ENCODE data around the gene NTM.

Gene NTM

DNA sequence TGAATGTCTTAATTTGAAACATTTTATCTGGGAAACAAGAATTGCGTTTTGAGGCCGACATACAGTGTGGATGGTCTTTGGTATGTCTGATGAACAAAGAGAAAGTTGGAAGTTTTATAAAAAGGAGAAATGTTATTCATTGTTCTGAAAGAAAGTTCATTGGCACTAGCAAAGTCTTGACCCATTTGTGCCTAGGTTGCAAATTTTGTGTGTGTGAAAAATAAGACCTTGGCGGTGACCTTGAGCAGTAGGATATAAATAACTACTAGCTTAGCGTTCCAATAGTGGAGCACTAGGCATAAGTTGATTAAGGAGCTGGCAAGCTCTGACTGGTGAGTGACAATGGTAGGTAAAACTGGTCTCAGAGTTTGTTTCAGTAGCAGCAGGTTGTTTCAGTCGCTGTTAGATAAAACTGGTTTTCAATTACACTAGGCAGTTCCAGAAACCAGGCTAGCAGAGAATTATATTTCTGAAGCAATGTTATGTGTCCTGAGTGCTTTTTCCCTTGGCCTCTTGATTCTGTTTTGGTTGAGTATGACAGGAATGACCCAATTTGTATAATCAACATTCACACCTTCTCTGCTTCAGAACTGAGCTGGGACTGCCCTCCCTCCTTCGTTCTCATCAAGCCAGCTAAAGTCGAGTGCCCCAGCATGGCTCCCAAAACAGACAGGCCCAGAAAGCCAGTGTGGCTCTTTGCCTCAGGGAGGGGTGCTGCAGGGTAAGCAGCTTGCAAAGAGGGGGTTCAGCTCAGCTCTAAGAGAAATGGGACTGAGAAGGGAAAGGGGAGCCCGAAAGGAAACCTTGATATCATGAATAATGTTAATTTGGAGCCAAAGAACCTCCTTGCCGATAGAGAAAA lies 85.7 kb downstream of the NTM start:
- H3K4me1 Mint-ChIP-seq (ENCODE audit: low read depth), result no peaks in the 10 kb centered on the region
- no peaks in the 10 kb centered on the region for H3K9me3 Mint-ChIP-seq
- H3K27ac Mint-ChIP-seq, result no peak overlapping the region
- peaks cover 5% of the 10 kb centered on the region for H3K27me3 Mint-ChIP-seq
- no peak overlapping the region for H3K4me3 Mint-ChIP-seq
- no peaks in the 10 kb centered on the region for H3K36me3 Mint-ChIP-seq (ENCODE audit: low read depth)

DNA sequence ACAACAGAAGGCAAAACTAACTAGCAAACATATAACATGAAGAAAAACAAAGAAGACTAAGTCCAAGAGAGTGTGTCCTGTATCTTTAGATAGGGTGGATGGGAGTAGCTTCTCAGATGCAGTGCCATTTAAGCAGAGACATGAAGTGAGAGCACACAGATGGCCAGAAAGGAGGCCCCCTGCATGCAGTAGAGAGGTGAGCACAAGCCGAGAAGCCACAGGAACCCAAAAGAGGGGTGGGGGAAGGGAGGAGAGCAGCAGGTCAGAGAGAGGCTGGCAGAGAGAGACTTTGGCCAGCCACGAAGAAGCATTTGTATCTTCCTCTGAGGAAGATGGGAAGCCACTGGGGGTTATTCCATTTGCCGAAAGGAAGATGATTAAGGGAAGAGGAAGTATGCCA lies 86.7 kb downstream of the NTM start:
- Mint-ChIP-seq H3K4me3 (no peak overlapping the region), H3K27ac (no peak overlapping the region), H3K27me3 (no peaks in the 10 kb centered on the region), H3K4me1 (ENCODE audit: low read depth) (no peaks in the 10 kb centered on the region), H3K9me3 (no peaks in the 10 kb centered on the region), H3K36me3 (ENCODE audit: low read depth) (no peaks in the 10 kb centered on the region)

DNA sequence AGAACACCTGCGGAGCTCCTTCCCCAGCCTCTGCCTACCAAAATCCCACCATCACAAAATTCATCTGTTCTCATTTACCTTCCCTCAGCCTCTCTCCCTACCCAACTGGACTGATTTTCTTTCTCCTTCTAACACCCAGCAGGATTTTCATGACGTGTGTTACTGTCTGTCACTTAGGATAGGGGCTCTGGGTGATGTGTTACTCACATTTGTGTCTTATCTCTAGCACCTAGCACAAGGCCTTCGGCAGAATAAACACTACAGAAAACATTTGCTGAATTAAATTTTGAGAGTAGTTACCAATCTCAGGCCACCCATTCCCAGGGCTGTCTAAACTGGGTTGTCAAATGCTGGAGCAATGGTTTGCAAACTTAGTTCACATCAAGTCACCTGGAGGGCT lies 88.0 kb downstream of the NTM start:
- Mint-ChIP-seq H3K4me1 (ENCODE audit: low read depth) (no peaks in the 10 kb centered on the region), H3K27me3 (no peaks in the 10 kb centered on the region), H3K9me3 (no peaks in the 10 kb centered on the region), H3K27ac (no peak overlapping the region), H3K4me3 (no peak overlapping the region), H3K36me3 (ENCODE audit: low read depth) (no peaks in the 10 kb centered on the region)

DNA sequence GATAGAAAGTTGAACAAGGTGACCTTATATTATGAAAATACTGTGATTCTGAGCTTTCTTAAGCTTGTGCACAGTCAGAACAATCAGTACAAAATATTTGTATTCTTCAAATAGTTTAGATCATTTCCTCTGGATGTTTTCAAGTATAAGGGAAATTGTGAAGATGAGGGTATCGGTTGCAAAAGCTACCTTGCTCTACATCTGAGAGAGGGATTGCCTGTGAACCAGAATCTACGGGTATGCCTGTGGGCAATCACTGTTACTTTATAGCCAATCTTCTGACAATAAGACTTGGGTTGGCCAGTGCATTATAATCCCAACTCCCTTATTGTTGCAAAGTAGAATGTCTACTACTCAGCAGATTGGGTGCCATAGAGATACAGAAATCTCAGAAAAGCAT lies 90.5 kb downstream of the NTM start:
- Mint-ChIP-seq H3K36me3 (ENCODE audit: low read depth) (no peaks in the 10 kb centered on the region), H3K4me1 (ENCODE audit: low read depth) (no peaks in the 10 kb centered on the region), H3K27ac (no peak overlapping the region), H3K4me3 (no peak overlapping the region), H3K9me3 (no peaks in the 10 kb centered on the region), H3K27me3 (peaks cover 13% of the 10 kb centered on the region)

DNA sequence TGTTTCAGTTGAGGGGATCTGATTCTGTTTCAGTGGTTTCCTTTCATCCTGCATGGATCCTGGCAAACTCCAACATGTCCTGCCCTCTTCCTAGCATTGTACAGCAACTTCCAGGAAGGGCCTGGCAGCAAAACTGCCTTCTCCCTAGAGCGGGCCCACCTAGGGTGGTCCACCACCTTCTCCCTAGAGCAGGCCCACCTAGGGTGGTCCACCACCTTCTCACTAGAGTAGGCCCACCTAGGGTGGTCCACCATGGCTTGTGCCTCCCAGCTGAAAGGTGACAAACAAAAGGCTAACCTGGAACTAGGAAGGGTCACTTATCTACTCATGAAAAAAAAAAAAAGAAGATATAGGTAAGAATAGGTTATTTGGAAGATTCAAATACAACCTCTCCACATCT lies 92.2 kb downstream of the NTM start:
- H3K27ac Mint-ChIP-seq, result no peak overlapping the region
- H3K27me3 Mint-ChIP-seq, result peaks cover 13% of the 10 kb centered on the region
- no peak overlapping the region for H3K4me3 Mint-ChIP-seq
- H3K36me3 Mint-ChIP-seq (ENCODE audit: low read depth), result no peaks in the 10 kb centered on the region
- H3K4me1 Mint-ChIP-seq (ENCODE audit: low read depth), result no peaks in the 10 kb centered on the region
- H3K9me3 Mint-ChIP-seq, result no peaks in the 10 kb centered on the region

GRCh38 chr11:131463162-131463561 lies 92.7 kb downstream of the NTM start:
- H3K27me3 Mint-ChIP-seq, result peaks cover 13% of the 10 kb centered on the region
- no peak overlapping the region for H3K4me3 Mint-ChIP-seq
- H3K36me3 Mint-ChIP-seq (ENCODE audit: low read depth), result no peaks in the 10 kb centered on the region
- H3K27ac Mint-ChIP-seq, result no peak overlapping the region
- no peaks in the 10 kb centered on the region for H3K4me1 Mint-ChIP-seq (ENCODE audit: low read depth)
- H3K9me3 Mint-ChIP-seq, result no peaks in the 10 kb centered on the region

GRCh38 chr11:131463649-131464425 lies 93.4 kb downstream of the NTM start:
- no peak overlapping the region for H3K4me3 Mint-ChIP-seq
- H3K4me1 Mint-ChIP-seq (ENCODE audit: low read depth), result no peaks in the 10 kb centered on the region
- H3K9me3 Mint-ChIP-seq, result no peaks in the 10 kb centered on the region
- H3K36me3 Mint-ChIP-seq (ENCODE audit: low read depth), result no peaks in the 10 kb centered on the region
- H3K27ac Mint-ChIP-seq, result no peak overlapping the region
- peaks cover 13% of the 10 kb centered on the region for H3K27me3 Mint-ChIP-seq

- Mint-ChIP-seq H3K4me1 (ENCODE audit: low read depth) (no peaks in the 10 kb centered on the region), H3K4me3 (no peak overlapping the region), H3K27ac (no peak overlapping the region), H3K27me3 (peaks cover 13% of the 10 kb centered on the region), H3K36me3 (ENCODE audit: low read depth) (no peaks in the 10 kb centered on the region), H3K9me3 (no peaks in the 10 kb centered on the region)
These were observed 94.0 kb downstream of the NTM start for GRCh38 chr11:131464461-131464860.

- Mint-ChIP-seq H3K9me3 (no peaks in the 10 kb centered on the region), H3K27me3 (peaks cover 13% of the 10 kb centered on the region), H3K4me1 (ENCODE audit: low read depth) (no peaks in the 10 kb centered on the region), H3K27ac (no peak overlapping the region), H3K4me3 (no peak overlapping the region), H3K36me3 (ENCODE audit: low read depth) (no peaks in the 10 kb centered on the region)
These were observed 94.6 kb downstream of the NTM start for GRCh38 chr11:131465039-131465438.

- H3K9me3 Mint-ChIP-seq, result no peaks in the 10 kb centered on the region
- no peak overlapping the region for H3K4me3 Mint-ChIP-seq
- H3K36me3 Mint-ChIP-seq (ENCODE audit: low read depth), result no peaks in the 10 kb centered on the region
- H3K27me3 Mint-ChIP-seq, result peaks cover 13% of the 10 kb centered on the region
- H3K27ac Mint-ChIP-seq, result no peak overlapping the region
- no peaks in the 10 kb centered on the region for H3K4me1 Mint-ChIP-seq (ENCODE audit: low read depth)
These were observed 95.3 kb downstream of the NTM start for GRCh38 chr11:131465746-131466145.

- H3K27me3 Mint-ChIP-seq, result peaks cover 13% of the 10 kb centered on the region
- H3K27ac Mint-ChIP-seq, result no peak overlapping the region
- no peaks in the 10 kb centered on the region for H3K36me3 Mint-ChIP-seq (ENCODE audit: low read depth)
- peaks cover 3% of the 10 kb centered on the region for H3K9me3 Mint-ChIP-seq
- no peak overlapping the region for H3K4me3 Mint-ChIP-seq
- H3K4me1 Mint-ChIP-seq (ENCODE audit: low read depth), result no peaks in the 10 kb centered on the region
These were observed 97.4 kb downstream of the NTM start for GRCh38 chr11:131467645-131468394.

- no peaks in the 10 kb centered on the region for H3K4me1 Mint-ChIP-seq (ENCODE audit: low read depth)
- H3K9me3 Mint-ChIP-seq, result peaks cover 3% of the 10 kb centered on the region
- no peaks in the 10 kb centered on the region for H3K36me3 Mint-ChIP-seq (ENCODE audit: low read depth)
- no peak overlapping the region for H3K27ac Mint-ChIP-seq
- no peak overlapping the region for H3K4me3 Mint-ChIP-seq
- peaks cover 12% of the 10 kb centered on the region for H3K27me3 Mint-ChIP-seq
These were observed 98.2 kb downstream of the NTM start for GRCh38 chr11:131468565-131468964.

- no peaks in the 10 kb centered on the region for H3K27me3 Mint-ChIP-seq
- no peak overlapping the region for H3K27ac Mint-ChIP-seq
- H3K4me3 Mint-ChIP-seq, result no peak overlapping the region
- H3K9me3 Mint-ChIP-seq, result peaks cover 10% of the 10 kb centered on the region
- H3K36me3 Mint-ChIP-seq (ENCODE audit: low read depth), result no peaks in the 10 kb centered on the region
- no peaks in the 10 kb centered on the region for H3K4me1 Mint-ChIP-seq (ENCODE audit: low read depth)
These were observed 100.0 kb downstream of the NTM start for GRCh38 chr11:131470216-131470925.

GRCh38 chr11:131471976-131472375 lies 101.6 kb downstream of the NTM start:
- Mint-ChIP-seq H3K27me3 (no peaks in the 10 kb centered on the region), H3K4me3 (no peak overlapping the region), H3K9me3 (peaks cover 15% of the 10 kb centered on the region), H3K36me3 (ENCODE audit: low read depth) (no peaks in the 10 kb centered on the region), H3K27ac (no peak overlapping the region), H3K4me1 (ENCODE audit: low read depth) (no peaks in the 10 kb centered on the region)
